ENCODE results near the gene PIP5K1C. TPM values are rescaled to one million over a fixed set of nuclear protein-coding genes. Genes with fewer than 3 reads are reported as not detected.
"Not testable (repeated sequence)": the region's sequence is repeated elsewhere in the genome, so short reads cannot be mapped to it uniquely, and the experiment has no call there.

The PIP5K1C gene
- total and polyA plus RNA-seq, 9 donors = 6.0 to 41.7 (median 30.8) TPM

- intact Hi-C loops (cut with DNase I) = no loop called here
- Histone ChIP-seq H3K4me1 (ENCODE audit: insufficient read depth) (no peaks in the 10 kb centered on the region), H3K27me3 (no peaks in the 10 kb centered on the region), H3K9me3 (no peaks in the 10 kb centered on the region), H3K27ac (no peak overlapping the region), H3K36me3 (no peaks in the 10 kb centered on the region), H3K4me3 (no peak overlapping the region)
- 94 to 99% (median 96%) methylated on average over 33 of the region's 33 CpGs for WGBS, 3 donors
- no peak for TF ChIP-seq POLR2A (IDR thresholded peaks at IDR 0.05)
- TF ChIP-seq EP300 (IDR thresholded peaks at IDR 0.05) = no peak
- TF ChIP-seq CTCF (IDR thresholded peaks at IDR 0.05) = no peak
- DNase-seq = no peak
Observed at GRCh38 chr19:3651684-3652083, 48.6 kb downstream of the PIP5K1C start.

GRCh38 chr19:3649888-3650287 is 50.4 kb downstream of the PIP5K1C start:
- Histone ChIP-seq H3K9me3 (no peaks in the 10 kb centered on the region), H3K36me3 (no peaks in the 10 kb centered on the region), H3K27ac (no peak overlapping the region), H3K4me3 (no peak overlapping the region), H3K27me3 (no peaks in the 10 kb centered on the region), H3K4me1 (ENCODE audit: insufficient read depth) (no peaks in the 10 kb centered on the region)
- no peak for DNase-seq
- intact Hi-C loops (cut with DNase I) = no loop called here
- 86 to 89% (median 87%) methylated on average over 16 of the region's 16 CpGs for WGBS, 3 donors
- no peak for TF ChIP-seq POLR2A (IDR thresholded peaks at IDR 0.05)
- no peak for TF ChIP-seq EP300 (IDR thresholded peaks at IDR 0.05)
- no peak for TF ChIP-seq CTCF (IDR thresholded peaks at IDR 0.05)

GRCh38 chr19:3648037-3648905 is 52.0 kb downstream of the PIP5K1C start:
- H3K4me1 ChIP-seq (ENCODE audit: insufficient read depth) = no peaks in the 10 kb centered on the region
- intact Hi-C loops (cut with DNase I) = no loop called here
- H3K27ac ChIP-seq = no peak overlapping the region
- DNase-seq = no peak
- no peaks in the 10 kb centered on the region for H3K36me3 ChIP-seq
- H3K4me3 ChIP-seq = no peak overlapping the region
- H3K9me3 ChIP-seq = no peaks in the 10 kb centered on the region
- TF ChIP-seq EP300 (IDR thresholded peaks at IDR 0.05) (no peak), CTCF (IDR thresholded peaks at IDR 0.05) (no peak), POLR2A (IDR thresholded peaks at IDR 0.05) (no peak)
- H3K27me3 ChIP-seq = no peaks in the 10 kb centered on the region
- 94% methylated on average over 22 to 33 of the region's 33 CpGs for WGBS, 3 donors

GRCh38 chr19:3647102-3647501 is 53.2 kb downstream of the PIP5K1C start:
- 88 to 92% (median 91%) methylated on average over 5 of the region's 5 CpGs for WGBS, 3 donors
- H3K9me3 ChIP-seq, H3K36me3 ChIP-seq: not testable (repeated sequence)

More at GRCh38 chr19:3647102-3647501, 53.2 kb downstream of the PIP5K1C start:
- DNase-seq; H3K27me3 ChIP-seq; intact Hi-C loops (cut with DNase I); H3K4me1 ChIP-seq (ENCODE audit: insufficient read depth); H3K27ac ChIP-seq; H3K4me3 ChIP-seq: not testable (repeated sequence)

All from ovary (tissue), 9 donors.